ENCODE data around the gene KAZN.

KAZN gene

GRCh38 chr1:14598498-14599182 is at the start of gene KAZN:
TSS of gene KAZN (plus strand) at chr1:14598685.
- Mint-ChIP-seq H3K36me3 (ENCODE audit: low read depth) (no peaks in the 10 kb centered on the region), H3K9me3 (no peaks in the 10 kb centered on the region), H3K27ac (no peak within 1 kb of the TSS), H3K4me3 (no peak within 1 kb of the TSS), H3K4me1 (ENCODE audit: low read depth) (peaks cover 10% of the 10 kb centered on the region), H3K27me3 (peaks cover 73% of the 10 kb centered on the region)
- no peak for DNase-seq

DNA sequence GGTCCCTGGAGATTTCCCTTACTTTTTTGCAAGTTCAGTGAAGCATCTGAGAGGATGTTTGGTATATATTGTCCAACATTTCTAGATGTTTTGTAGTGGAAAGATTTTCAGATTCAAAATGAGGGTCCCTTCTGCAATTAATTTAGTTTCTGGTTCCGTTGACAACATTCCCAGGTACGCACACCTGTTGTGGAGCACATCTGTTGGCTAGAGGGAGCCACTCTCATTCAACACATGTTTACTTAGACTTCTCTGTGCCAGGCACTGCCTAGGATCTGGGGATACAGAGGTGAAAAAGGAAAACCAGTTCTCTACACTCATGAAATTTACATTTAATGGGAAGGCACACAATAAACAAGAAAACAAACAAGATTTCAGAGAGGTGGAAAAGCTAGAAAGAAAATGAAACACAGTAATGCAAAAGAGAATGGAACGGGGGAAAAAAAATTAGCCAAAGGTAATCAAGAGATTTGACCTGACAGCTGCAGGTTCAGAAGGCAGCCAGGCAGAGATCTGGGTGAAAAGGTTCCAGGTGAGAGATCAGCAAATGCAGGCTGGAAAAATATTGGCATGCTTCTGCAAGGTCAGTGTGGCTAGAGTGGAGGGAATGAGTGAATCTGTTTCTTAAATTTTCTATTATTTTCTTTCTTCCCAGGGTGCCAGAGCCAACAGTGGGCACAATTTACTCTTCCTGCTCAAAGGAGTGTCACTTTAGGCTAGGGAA is 48.4 kb upstream of the KAZN start:
- H3K36me3 Mint-ChIP-seq (ENCODE audit: low read depth) = no peaks in the 10 kb centered on the region
- no peaks in the 10 kb centered on the region for H3K9me3 Mint-ChIP-seq
- no peaks in the 10 kb centered on the region for H3K4me1 Mint-ChIP-seq (ENCODE audit: low read depth)
- H3K27me3 Mint-ChIP-seq = peaks cover 11% of the 10 kb centered on the region
- H3K4me3 Mint-ChIP-seq = no peak overlapping the region
- no peak for DNase-seq
- no peak overlapping the region for H3K27ac Mint-ChIP-seq

GRCh38 chr1:14551386-14551785 is 47.1 kb upstream of the KAZN start:
- no peak overlapping the region for H3K27ac Mint-ChIP-seq
- no peaks in the 10 kb centered on the region for H3K9me3 Mint-ChIP-seq
- H3K4me3 Mint-ChIP-seq = no peak overlapping the region
- H3K36me3 Mint-ChIP-seq (ENCODE audit: low read depth) = no peaks in the 10 kb centered on the region
- DNase-seq = no peak
- H3K27me3 Mint-ChIP-seq = peaks cover 14% of the 10 kb centered on the region
- no peaks in the 10 kb centered on the region for H3K4me1 Mint-ChIP-seq (ENCODE audit: low read depth)

- no peak for DNase-seq
- H3K4me3 Mint-ChIP-seq = no peak overlapping the region
- no peaks in the 10 kb centered on the region for H3K9me3 Mint-ChIP-seq
- H3K27me3 Mint-ChIP-seq = peaks cover 18% of the 10 kb centered on the region
- H3K4me1 Mint-ChIP-seq (ENCODE audit: low read depth) = no peaks in the 10 kb centered on the region
- no peak overlapping the region for H3K27ac Mint-ChIP-seq
- H3K36me3 Mint-ChIP-seq (ENCODE audit: low read depth) = no peaks in the 10 kb centered on the region
These were observed 46.1 kb upstream of the KAZN start for GRCh38 chr1:14552246-14552965.

GRCh38 chr1:14553711-14554110 is 44.8 kb upstream of the KAZN start:
- Mint-ChIP-seq H3K36me3 (ENCODE audit: low read depth) (no peaks in the 10 kb centered on the region), H3K4me1 (ENCODE audit: low read depth) (no peaks in the 10 kb centered on the region), H3K9me3 (no peaks in the 10 kb centered on the region), H3K27me3 (peaks cover 16% of the 10 kb centered on the region), H3K4me3 (no peak overlapping the region), H3K27ac (no peak overlapping the region)
- DNase-seq = no peak

- H3K4me1 Mint-ChIP-seq (ENCODE audit: low read depth) = no peaks in the 10 kb centered on the region
- no peak for DNase-seq
- no peaks in the 10 kb centered on the region for H3K9me3 Mint-ChIP-seq
- H3K27ac Mint-ChIP-seq = no peak overlapping the region
- H3K4me3 Mint-ChIP-seq = no peak overlapping the region
- H3K27me3 Mint-ChIP-seq = peaks cover 16% of the 10 kb centered on the region
- no peaks in the 10 kb centered on the region for H3K36me3 Mint-ChIP-seq (ENCODE audit: low read depth)
These were observed 43.4 kb upstream of the KAZN start for GRCh38 chr1:14555091-14555490.

DNA sequence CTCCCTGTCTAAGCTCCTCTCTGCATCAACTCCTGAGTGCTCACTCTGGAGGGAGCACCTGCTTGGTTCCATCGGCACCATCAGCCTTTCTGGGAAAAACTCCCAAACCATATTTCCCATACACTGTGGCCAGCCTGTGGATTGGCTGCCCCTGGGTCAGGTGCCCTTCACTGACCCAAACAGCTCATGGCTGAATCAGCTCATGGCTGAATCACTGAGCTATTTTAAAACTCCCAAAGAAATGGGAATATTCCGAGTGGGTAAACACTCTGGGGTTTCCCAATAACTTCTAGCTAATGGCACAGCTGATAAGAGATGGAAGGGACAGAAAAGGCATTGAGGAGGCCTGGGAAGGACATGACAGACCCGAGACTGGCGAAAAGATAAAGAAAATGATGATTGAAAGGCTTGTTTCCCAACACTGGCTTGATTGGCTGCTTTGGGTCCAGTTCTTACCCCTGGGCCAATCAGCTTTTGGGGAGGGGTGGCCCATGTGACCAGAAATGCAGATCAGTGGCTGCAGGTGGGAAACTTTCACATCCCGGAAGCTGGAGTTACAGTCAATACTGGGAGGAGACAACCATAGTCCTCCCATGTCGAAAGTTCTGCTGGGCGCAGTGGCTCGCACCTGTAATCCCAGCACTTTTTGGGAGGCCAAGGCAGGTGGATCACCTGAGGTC is 37.3 kb upstream of the KAZN start:
- no peak overlapping the region for H3K4me3 Mint-ChIP-seq
- H3K9me3 Mint-ChIP-seq = no peaks in the 10 kb centered on the region
- H3K36me3 Mint-ChIP-seq (ENCODE audit: low read depth) = no peaks in the 10 kb centered on the region
- no peak for DNase-seq
- H3K4me1 Mint-ChIP-seq (ENCODE audit: low read depth) = no peaks in the 10 kb centered on the region
- no peak overlapping the region for H3K27ac Mint-ChIP-seq
- peaks cover 15% of the 10 kb centered on the region for H3K27me3 Mint-ChIP-seq

DNA sequence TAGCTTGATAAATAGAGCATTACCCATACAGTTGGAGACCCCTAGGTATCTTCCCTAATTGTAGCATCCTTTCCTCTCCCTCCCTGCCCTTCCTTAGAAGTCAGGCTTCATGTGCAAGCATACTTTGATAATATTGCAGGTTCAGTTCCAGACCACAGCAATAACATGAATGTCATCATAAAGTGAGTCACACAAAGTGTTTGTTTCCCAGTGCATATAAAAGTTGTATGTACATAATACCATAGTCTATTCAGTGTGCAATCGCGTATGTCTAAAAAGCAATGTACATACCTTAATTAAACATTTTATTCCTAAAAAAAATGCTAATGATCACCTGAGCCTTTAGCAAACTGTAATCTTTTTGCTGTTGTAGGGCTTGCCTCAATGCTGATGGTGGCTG is 33.4 kb upstream of the KAZN start:
- no peak for DNase-seq
- H3K9me3 Mint-ChIP-seq = peaks cover 6% of the 10 kb centered on the region
- H3K36me3 Mint-ChIP-seq (ENCODE audit: low read depth) = no peaks in the 10 kb centered on the region
- H3K27ac Mint-ChIP-seq = no peak overlapping the region
- no peaks in the 10 kb centered on the region for H3K4me1 Mint-ChIP-seq (ENCODE audit: low read depth)
- H3K4me3 Mint-ChIP-seq = no peak overlapping the region
- peaks cover 8% of the 10 kb centered on the region for H3K27me3 Mint-ChIP-seq

DNA sequence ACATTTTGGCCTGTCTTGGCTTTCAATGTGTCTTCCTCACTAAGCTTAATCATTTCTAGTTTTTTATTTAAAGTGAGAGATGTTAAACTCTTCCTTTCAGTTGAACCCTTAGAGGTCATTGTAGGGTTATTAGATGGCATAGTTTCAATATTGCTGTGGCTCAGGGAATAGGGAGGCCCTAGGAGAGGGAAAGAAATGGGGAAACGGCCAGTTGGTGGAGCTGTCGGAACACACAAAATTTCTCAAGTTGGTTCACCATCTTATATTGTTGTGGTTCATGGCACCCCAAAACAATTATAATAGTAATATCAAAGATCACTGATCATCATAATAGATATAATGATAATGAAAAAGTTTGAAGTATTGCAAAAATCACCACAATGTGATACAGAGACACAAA is 31.4 kb upstream of the KAZN start:
- DNase-seq = no peak
- H3K36me3 Mint-ChIP-seq (ENCODE audit: low read depth) = no peaks in the 10 kb centered on the region
- peaks cover 6% of the 10 kb centered on the region for H3K9me3 Mint-ChIP-seq
- no peaks in the 10 kb centered on the region for H3K4me1 Mint-ChIP-seq (ENCODE audit: low read depth)
- H3K4me3 Mint-ChIP-seq = no peak overlapping the region
- H3K27me3 Mint-ChIP-seq = peaks cover 19% of the 10 kb centered on the region
- no peak overlapping the region for H3K27ac Mint-ChIP-seq

GRCh38 chr1:14567903-14568302 is 30.6 kb upstream of the KAZN start:
- Mint-ChIP-seq H3K4me3 (no peak overlapping the region), H3K4me1 (ENCODE audit: low read depth) (no peaks in the 10 kb centered on the region), H3K27me3 (peaks cover 24% of the 10 kb centered on the region)

GRCh38 chr1:14568716-14569355 is 29.6 kb upstream of the KAZN start:
- Mint-ChIP-seq H3K27me3 (peaks cover 23% of the 10 kb centered on the region), H3K36me3 (ENCODE audit: low read depth) (no peaks in the 10 kb centered on the region), H3K4me1 (ENCODE audit: low read depth) (no peaks in the 10 kb centered on the region), H3K27ac (no peak overlapping the region), H3K4me3 (no peak overlapping the region), H3K9me3 (peaks cover 6% of the 10 kb centered on the region)
- no peak for DNase-seq

More at GRCh38 chr1:14567903-14568302, 30.6 kb upstream of the KAZN start:
- DNase-seq = no peak
- Mint-ChIP-seq H3K27ac (no peak overlapping the region), H3K36me3 (ENCODE audit: low read depth) (no peaks in the 10 kb centered on the region), H3K9me3 (peaks cover 6% of the 10 kb centered on the region)

DNA sequence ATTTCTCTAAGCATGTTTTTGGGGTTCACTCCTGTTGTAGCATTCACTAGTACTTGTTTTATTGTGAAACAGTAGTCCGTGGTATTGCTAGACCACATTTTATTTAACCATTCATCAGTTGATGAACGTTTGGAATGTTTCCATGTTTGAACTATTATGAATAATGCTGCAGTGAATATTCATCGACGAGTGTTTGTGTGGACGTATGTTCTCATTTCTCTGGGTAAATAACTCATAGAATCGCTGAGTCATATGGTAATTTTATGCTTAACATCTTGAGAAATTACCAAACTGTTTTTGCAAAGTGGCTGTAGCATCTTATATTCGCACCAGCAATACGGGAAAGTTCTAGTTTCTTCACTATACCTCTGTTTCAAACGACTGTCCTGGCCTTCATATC is 28.0 kb upstream of the KAZN start:
- Mint-ChIP-seq H3K27me3 (peaks cover 28% of the 10 kb centered on the region), H3K4me3 (no peak overlapping the region), H3K36me3 (ENCODE audit: low read depth) (no peaks in the 10 kb centered on the region), H3K4me1 (ENCODE audit: low read depth) (no peaks in the 10 kb centered on the region), H3K9me3 (peaks cover 6% of the 10 kb centered on the region), H3K27ac (no peak overlapping the region)
- DNase-seq = no peak

- no peaks in the 10 kb centered on the region for H3K4me1 Mint-ChIP-seq (ENCODE audit: low read depth)
- H3K9me3 Mint-ChIP-seq = peaks cover 3% of the 10 kb centered on the region
- no peaks in the 10 kb centered on the region for H3K36me3 Mint-ChIP-seq (ENCODE audit: low read depth)
- no peak overlapping the region for H3K27ac Mint-ChIP-seq
- no peak for DNase-seq
- no peak overlapping the region for H3K4me3 Mint-ChIP-seq
- peaks cover 32% of the 10 kb centered on the region for H3K27me3 Mint-ChIP-seq
These were observed 26.4 kb upstream of the KAZN start for GRCh38 chr1:14571810-14572767.
